K562 (cell line): ENCODE measurements around the gene RNF39. TPM values are rescaled to one million over a fixed set of nuclear protein-coding genes. Genes with fewer than 3 reads are reported as not detected.

Experiments used
- ARID2 ChIP-seq: fragments of 450-650 bp; IDR thresholded peaks from 2 replicates; pipeline ENCODE4 v1.6.1; 2017; ENCODE audit warnings: antibody characterized with exemption, mild to moderate bottlenecking
- EHMT2 ChIP-seq: fragments of 450-650 bp; IDR thresholded peaks from 2 replicates; pipeline ENCODE4 v1.6.1; 2018; ENCODE audit warnings: antibody characterized with exemption
- FOXJ2 ChIP-seq: fragments of 200-800 bp; sonication (Bioruptor generic); IDR thresholded peaks from 2 replicates; pipeline ENCODE4 v1.6.1; 2016; ENCODE audit warnings: missing genetic modification characterization, missing compliant biosample characterization
- PHF8 ChIP-seq: fragments of 200-600 bp; sonication (generic); IDR thresholded peaks from 2 replicates; pipeline ENCODE4 v1.6.1; 2012; ENCODE audit warnings: mixed run types, mild to moderate bottlenecking, inconsistent platforms, low read length, moderate library complexity, borderline replicate concordance
- POLR2A ChIP-seq: fragments of 450-650 bp; conservative IDR thresholded peaks from 2 replicates; pipeline ENCODE4 v1.6.1; 2016
- SLC30A9 ChIP-seq: fragments of 250-450 bp; sonication (Bioruptor Pico); IDR thresholded peaks from 2 replicates; pipeline ENCODE4 v1.8.0; 2022; ENCODE audit warnings: mild to moderate bottlenecking, moderate library complexity
- THAP12 ChIP-seq: fragments of 250-450 bp; sonication (Bioruptor Pico); IDR thresholded peaks from 2 replicates; pipeline ENCODE4 v1.9.0; 2021; ENCODE audit warnings: mild to moderate bottlenecking, inconsistent platforms
- YY1 ChIP-seq, 3 experiments: IDR thresholded peaks; 2 replicates each; pipeline ENCODE4 v1.6.1; 2011; ENCODE audit warnings: low read length in 2 of 3, mild to moderate bottlenecking in 2 of 3, moderate library complexity in 2 of 3, borderline replicate concordance in 1 of 3, control low read depth in 1 of 3, low read depth in 1 of 3; ENCODE audit not compliant: insufficient read depth in 3 of 3, insufficient replicate concordance in 2 of 3, control insufficient read depth in 1 of 3, insufficient read length in 1 of 3; ENCODE audit errors: extremely low read depth in 1 of 3
- polyA plus RNA-seq, 8 experiments: library from polyadenylated mRNA; depleted of rRNA in 4 of 8; stranded (reverse) in 5 of 8; unstranded in 3 of 8; fragments of >200 nt; fragmentation: Nextera tagmentation in 2 of 8; fragmentation: Illumina TruSeq in 1 of 8; extraction: Ambion mirVana in 2 of 8; extraction: Trizol in 1 of 8; gene quantifications; 2 replicates each; pipeline versions ENCODE4 v1.2.1 to v1.2.3, GENCODE V29; 2011 to 2014; ENCODE audit warnings: inconsistent platforms in 1 of 8, missing spikeins in 1 of 8
- total RNA-seq, 7 experiments: library from RNA; depleted of rRNA in 6 of 7; stranded (reverse); fragments of >200 nt in 6 of 7; fragmentation: Illumina TruSeq in 2 of 7; extraction: Trizol in 2 of 7; gene quantifications; 2 replicates each; pipeline versions ENCODE4 v1.2.1 to v1.2.3, GENCODE V29; 2011 to 2021; ENCODE audit warnings: low replicate concordance in 1 of 7
- TF ChIP-seq, protein P1 (sequence below): fragments of 200-600 bp; sonication (generic); IDR thresholded peaks from one replicate; pipeline ENCODE4 v1.6.1; 2012; ENCODE audit warnings: mild to moderate bottlenecking, low read depth, low read length, inconsistent platforms

The RNF39 gene
- total and polyA plus RNA-seq, 9 of the 15 experiments (the other 6 are each of a cell fraction or from before 2014, with no cell fraction given), result not detected

GRCh38 chr6:30101444-30102413 is 26.2 kb upstream of the RNF39 start (continued):
- TF ChIP-seq, protein P1, sequence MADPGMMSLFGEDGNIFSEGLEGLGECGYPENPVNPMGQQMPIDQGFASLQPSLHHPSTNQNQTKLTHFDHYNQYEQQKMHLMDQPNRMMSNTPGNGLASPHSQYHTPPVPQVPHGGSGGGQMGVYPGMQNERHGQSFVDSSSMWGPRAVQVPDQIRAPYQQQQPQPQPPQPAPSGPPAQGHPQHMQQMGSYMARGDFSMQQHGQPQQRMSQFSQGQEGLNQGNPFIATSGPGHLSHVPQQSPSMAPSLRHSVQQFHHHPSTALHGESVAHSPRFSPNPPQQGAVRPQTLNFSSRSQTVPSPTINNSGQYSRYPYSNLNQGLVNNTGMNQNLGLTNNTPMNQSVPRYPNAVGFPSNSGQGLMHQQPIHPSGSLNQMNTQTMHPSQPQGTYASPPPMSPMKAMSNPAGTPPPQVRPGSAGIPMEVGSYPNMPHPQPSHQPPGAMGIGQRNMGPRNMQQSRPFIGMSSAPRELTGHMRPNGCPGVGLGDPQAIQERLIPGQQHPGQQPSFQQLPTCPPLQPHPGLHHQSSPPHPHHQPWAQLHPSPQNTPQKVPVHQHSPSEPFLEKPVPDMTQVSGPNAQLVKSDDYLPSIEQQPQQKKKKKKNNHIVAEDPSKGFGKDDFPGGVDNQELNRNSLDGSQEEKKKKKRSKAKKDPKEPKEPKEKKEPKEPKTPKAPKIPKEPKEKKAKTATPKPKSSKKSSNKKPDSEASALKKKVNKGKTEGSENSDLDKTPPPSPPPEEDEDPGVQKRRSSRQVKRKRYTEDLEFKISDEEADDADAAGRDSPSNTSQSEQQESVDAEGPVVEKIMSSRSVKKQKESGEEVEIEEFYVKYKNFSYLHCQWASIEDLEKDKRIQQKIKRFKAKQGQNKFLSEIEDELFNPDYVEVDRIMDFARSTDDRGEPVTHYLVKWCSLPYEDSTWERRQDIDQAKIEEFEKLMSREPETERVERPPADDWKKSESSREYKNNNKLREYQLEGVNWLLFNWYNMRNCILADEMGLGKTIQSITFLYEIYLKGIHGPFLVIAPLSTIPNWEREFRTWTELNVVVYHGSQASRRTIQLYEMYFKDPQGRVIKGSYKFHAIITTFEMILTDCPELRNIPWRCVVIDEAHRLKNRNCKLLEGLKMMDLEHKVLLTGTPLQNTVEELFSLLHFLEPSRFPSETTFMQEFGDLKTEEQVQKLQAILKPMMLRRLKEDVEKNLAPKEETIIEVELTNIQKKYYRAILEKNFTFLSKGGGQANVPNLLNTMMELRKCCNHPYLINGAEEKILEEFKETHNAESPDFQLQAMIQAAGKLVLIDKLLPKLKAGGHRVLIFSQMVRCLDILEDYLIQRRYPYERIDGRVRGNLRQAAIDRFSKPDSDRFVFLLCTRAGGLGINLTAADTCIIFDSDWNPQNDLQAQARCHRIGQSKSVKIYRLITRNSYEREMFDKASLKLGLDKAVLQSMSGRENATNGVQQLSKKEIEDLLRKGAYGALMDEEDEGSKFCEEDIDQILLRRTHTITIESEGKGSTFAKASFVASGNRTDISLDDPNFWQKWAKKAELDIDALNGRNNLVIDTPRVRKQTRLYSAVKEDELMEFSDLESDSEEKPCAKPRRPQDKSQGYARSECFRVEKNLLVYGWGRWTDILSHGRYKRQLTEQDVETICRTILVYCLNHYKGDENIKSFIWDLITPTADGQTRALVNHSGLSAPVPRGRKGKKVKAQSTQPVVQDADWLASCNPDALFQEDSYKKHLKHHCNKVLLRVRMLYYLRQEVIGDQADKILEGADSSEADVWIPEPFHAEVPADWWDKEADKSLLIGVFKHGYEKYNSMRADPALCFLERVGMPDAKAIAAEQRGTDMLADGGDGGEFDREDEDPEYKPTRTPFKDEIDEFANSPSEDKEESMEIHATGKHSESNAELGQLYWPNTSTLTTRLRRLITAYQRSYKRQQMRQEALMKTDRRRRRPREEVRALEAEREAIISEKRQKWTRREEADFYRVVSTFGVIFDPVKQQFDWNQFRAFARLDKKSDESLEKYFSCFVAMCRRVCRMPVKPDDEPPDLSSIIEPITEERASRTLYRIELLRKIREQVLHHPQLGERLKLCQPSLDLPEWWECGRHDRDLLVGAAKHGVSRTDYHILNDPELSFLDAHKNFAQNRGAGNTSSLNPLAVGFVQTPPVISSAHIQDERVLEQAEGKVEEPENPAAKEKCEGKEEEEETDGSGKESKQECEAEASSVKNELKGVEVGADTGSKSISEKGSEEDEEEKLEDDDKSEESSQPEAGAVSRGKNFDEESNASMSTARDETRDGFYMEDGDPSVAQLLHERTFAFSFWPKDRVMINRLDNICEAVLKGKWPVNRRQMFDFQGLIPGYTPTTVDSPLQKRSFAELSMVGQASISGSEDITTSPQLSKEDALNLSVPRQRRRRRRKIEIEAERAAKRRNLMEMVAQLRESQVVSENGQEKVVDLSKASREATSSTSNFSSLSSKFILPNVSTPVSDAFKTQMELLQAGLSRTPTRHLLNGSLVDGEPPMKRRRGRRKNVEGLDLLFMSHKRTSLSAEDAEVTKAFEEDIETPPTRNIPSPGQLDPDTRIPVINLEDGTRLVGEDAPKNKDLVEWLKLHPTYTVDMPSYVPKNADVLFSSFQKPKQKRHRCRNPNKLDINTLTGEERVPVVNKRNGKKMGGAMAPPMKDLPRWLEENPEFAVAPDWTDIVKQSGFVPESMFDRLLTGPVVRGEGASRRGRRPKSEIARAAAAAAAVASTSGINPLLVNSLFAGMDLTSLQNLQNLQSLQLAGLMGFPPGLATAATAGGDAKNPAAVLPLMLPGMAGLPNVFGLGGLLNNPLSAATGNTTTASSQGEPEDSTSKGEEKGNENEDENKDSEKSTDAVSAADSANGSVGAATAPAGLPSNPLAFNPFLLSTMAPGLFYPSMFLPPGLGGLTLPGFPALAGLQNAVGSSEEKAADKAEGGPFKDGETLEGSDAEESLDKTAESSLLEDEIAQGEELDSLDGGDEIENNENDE, result no peak
- TF ChIP-seq THAP12 (CRISPR knock-in tag), result 0 out of 2 replicates have a peak, but pooled peaks have one; percentile 29
- peak; percentile 47; the same call in 1 of the 2 replicates for TF ChIP-seq PHF8
- no peak for TF ChIP-seq SLC30A9 (CRISPR knock-in tag)
- no peak for TF ChIP-seq ARID2
- TF ChIP-seq FOXJ2 (tag), result no peak
- peak; percentile 51; the same call in 1 of the 2 replicates for TF ChIP-seq POLR2A
- no peak for TF ChIP-seq YY1 (IDR thresholded peaks at IDR 0.05; ENCODE audit: borderline replicate concordance in 1 of 3, control insufficient read depth in 1 of 3, extremely low read depth in 1 of 3, insufficient read depth in 3 of 3, insufficient read length in 1 of 3, insufficient replicate concordance in 2 of 3, low read depth in 1 of 3, low read length in 2 of 3)
- no peak for TF ChIP-seq EHMT2
